Activated naive CD8-positive, alpha-beta T cell treated with anti-CD3 and anti-CD28 coated beads, Interleukin-2, amount 10 ng/mL, durations not matched to agents 7 days and 5 days (primary cell): ENCODE data around the gene KRT10. TPM values are rescaled to one million over a fixed set of nuclear protein-coding genes. Genes with fewer than 3 reads are reported as not detected.

ENCODE experiments used
- ATAC-seq: fragments of 150-1000 bp; cut with Tn5 transposase; one replicate; pipeline ENCODE4 v1.10.0; 2021; ENCODE audit warnings: low read depth, moderate library complexity
- POLR2A ChIA-PET: fragments of 350-600 bp; sonication (Branson Sonifier 250); formaldehyde crosslinking; loops from one replicate; lab custom pipeline; 2021; ENCODE audit warnings: antibody characterized with exemption; lab: Charles Lee
- DNase-seq: peaks from one replicate; pipeline ENCODE4 v3.0.0; 2021
- H3K27ac Mint-ChIP-seq: one replicate; pipeline ENCODE4 v1.8.0; 2022; ENCODE audit warnings: mild to moderate bottlenecking, mixed read lengths
- H3K27me3 Mint-ChIP-seq: one replicate; pipeline ENCODE4 v1.8.0; 2022; ENCODE audit warnings: mild to moderate bottlenecking, moderate library complexity, mixed read lengths
- H3K36me3 Mint-ChIP-seq: one replicate; pipeline ENCODE4 v1.8.0; 2021; ENCODE audit warnings: mild to moderate bottlenecking, mixed read lengths
- H3K4me1 Mint-ChIP-seq: one replicate; pipeline ENCODE4 v1.8.0; 2021; ENCODE audit warnings: mixed read lengths
- H3K4me3 Mint-ChIP-seq: one replicate; pipeline ENCODE4 v1.8.0; 2022; ENCODE audit warnings: mild to moderate bottlenecking, moderate library complexity, mixed read lengths
- H3K9me3 Mint-ChIP-seq: one replicate; pipeline ENCODE4 v1.8.0; 2021; ENCODE audit warnings: mixed read lengths
- total RNA-seq, 2 experiments: library from RNA; stranded (reverse); gene quantifications; one replicate each; pipeline ENCODE4 v1.2.3, GENCODE V29; 2021

The KRT10 gene
- total RNA-seq, 2 experiments from 2014 or later = 25.7 to 28.6 TPM

DNA sequence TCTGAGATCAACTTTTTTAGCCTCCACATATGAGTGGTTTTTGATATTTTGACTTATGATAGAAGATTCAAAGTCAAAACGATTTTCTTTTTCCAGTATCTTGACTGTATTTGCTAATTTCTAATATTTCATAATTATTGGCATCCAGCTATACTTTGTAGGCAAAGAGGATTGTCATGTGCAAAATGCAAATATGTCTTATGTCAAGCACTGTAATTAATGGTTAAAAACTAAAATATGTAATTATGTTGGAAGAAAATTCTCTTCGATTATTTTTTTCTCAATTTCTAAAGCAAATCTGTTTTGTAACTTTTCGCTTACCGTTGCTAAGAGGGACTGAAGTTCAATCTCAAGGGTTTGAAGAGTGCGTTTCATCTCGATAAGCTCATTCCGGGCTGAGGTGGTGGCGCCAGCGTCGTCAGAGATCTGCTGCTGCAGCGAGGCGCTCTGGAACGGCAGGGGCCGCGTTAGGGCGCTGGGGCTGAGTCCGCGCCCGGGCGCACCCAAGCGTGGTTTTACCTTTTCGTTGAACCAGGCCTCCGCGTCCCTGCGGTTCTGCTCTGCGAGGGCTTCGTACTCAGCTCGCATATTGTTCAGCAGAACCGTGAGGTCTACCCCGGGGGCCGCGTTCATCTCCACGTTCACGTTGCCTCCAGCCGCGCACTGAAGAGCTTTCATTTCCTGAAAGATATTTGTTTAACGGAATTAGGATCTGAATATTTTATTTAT lies 43.1 kb downstream of the KRT10 start:
- DNase-seq = peak; percentile 42
- Mint-ChIP-seq H3K9me3 (no peaks in the 10 kb centered on the region), H3K4me1 (peaks cover 4% of the 10 kb centered on the region), H3K27ac (no peak overlapping the region), H3K4me3 (peak overlapping the region; percentile 62), H3K36me3 (no peaks in the 10 kb centered on the region), H3K27me3 (peaks cover 62% of the 10 kb centered on the region)
- POLR2A ChIA-PET = no interaction called here
- no peak for ATAC-seq

DNA sequence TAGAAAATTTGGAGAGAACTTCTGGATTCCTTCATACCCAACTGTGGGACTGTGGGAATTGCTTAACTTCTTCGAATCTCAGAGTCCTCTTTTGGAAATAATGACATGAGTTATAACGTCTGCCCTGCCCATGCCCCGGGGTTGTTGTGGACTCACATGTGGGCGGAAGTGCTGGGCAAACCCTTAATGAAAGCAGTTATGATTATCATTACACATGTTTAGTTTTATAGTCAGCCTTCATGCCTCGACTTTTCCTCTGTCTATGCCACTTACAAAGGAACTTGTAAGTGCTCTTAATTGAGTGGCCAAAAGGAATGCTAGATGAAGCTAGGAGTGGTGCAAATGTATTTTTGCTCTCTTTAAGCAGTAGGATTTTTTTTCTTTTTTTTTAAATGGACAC lies 44.0 kb downstream of the KRT10 start:
- Mint-ChIP-seq H3K4me3 (no peak overlapping the region), H3K9me3 (no peaks in the 10 kb centered on the region), H3K27ac (no peak overlapping the region), H3K36me3 (no peaks in the 10 kb centered on the region), H3K27me3 (peaks cover 62% of the 10 kb centered on the region), H3K4me1 (peaks cover 4% of the 10 kb centered on the region)
- ATAC-seq (no peak), DNase-seq (no peak)
- POLR2A ChIA-PET = no interaction called here

DNA sequence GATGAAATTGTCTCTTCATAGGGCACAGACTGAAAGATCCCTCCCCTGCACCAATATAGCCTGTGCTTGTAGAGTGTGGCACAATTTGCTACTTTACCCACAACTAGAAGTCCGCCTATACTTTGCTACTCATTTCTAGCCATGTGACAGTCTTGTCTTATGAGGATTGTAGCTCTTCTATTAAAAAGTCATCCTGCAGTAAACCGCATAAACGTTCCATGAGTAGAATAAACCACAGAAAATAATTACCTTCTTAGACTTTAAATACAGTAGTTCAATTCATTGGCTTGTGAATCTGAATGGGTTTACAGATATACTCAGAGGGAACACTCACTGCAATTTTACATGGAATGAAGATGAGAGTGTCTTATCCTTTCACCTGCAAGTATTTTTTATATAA lies 44.4 kb downstream of the KRT10 start:
- H3K4me3 Mint-ChIP-seq = no peak overlapping the region

DNA sequence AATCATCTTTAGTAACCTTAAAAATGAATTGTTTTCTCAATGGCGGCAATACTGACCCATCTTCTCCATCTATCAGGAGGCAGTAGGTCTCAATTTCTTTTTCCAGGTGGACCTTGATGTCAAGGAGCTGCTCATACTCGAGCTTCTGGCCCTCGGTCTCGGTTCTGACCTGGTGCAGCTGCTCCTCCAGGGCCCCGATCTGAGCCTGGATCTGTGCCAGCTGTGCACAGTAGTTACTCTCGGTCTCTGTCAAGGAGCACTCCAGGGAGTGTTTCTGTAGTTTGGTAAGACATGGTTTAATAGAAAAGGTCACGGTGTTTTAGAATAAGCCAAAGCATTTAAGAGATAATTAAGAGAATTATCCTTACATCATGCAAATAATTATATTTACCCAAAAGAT lies 45.0 kb downstream of the KRT10 start:
- DNase-seq = no peak
- H3K27ac Mint-ChIP-seq = no peak overlapping the region
- no peaks in the 10 kb centered on the region for H3K9me3 Mint-ChIP-seq
- peaks cover 4% of the 10 kb centered on the region for H3K4me1 Mint-ChIP-seq
- no peak overlapping the region for H3K4me3 Mint-ChIP-seq
- no peaks in the 10 kb centered on the region for H3K36me3 Mint-ChIP-seq
- POLR2A ChIA-PET = no interaction called here
- peaks cover 63% of the 10 kb centered on the region for H3K27me3 Mint-ChIP-seq
- ATAC-seq = no peak

More for the DNA sequence above, 44.4 kb downstream of the KRT10 start:
- no peak for ATAC-seq
- H3K27ac Mint-ChIP-seq = no peak overlapping the region
- peaks cover 58% of the 10 kb centered on the region for H3K27me3 Mint-ChIP-seq
- no peak for DNase-seq
- no peaks in the 10 kb centered on the region for H3K9me3 Mint-ChIP-seq
- peaks cover 4% of the 10 kb centered on the region for H3K4me1 Mint-ChIP-seq
- POLR2A ChIA-PET = no interaction called here
- H3K36me3 Mint-ChIP-seq = no peaks in the 10 kb centered on the region

DNA sequence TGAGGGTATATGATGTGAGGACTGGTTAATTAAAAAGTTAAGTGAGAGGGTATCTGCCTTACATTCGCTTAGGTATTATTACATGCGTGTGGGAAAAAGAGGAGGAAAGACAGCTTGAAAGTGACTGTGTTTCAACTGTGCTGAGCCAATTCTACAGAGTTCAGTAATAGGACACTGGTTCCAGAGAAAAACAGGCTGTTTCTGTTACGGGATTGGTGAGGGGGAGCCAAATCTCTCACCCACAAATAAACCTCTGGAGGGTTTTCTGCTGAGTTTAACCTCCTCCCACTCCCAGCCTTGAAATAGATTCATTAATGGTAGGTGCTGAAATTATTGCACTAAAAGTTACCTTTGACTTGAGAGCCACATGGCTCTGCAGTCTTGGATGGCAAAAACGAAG lies 46.5 kb downstream of the KRT10 start:
- DNase-seq (no peak), ATAC-seq (no peak)
- Mint-ChIP-seq H3K4me3 (no peak overlapping the region), H3K27ac (no peak overlapping the region), H3K27me3 (peaks cover 66% of the 10 kb centered on the region), H3K36me3 (no peaks in the 10 kb centered on the region), H3K9me3 (no peaks in the 10 kb centered on the region), H3K4me1 (peaks cover 4% of the 10 kb centered on the region)
- POLR2A ChIA-PET = no interaction called here

DNA sequence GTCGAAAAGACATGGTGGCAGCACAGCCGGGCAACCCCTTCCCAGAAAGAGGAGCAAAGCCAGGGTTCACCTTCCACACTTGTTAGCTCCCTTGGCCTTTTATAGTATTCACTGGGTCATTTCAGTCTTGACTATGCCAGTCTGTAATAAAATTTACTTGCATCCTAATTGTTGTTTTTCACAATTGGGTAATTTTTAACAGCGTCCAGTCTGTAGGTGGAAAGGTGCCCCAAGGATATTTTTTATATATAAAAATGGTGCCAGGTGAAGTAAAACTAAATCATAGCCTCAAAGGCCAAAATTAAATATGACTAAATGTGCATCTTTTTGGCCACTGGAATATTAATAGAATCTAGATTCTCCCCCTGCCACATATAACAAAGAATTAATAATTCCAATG lies 50.3 kb downstream of the KRT10 start, which contains the start of gene KRT26:
TSS of gene KRT26 (minus strand) at position 101 of the 400 bp plus-strand sequence. CDS start at position 13, 88 bp downstream.
- no peaks in the 10 kb centered on the region for H3K9me3 Mint-ChIP-seq
- no peaks in the 10 kb centered on the region for H3K36me3 Mint-ChIP-seq
- POLR2A ChIA-PET = no interaction called here
- H3K4me3 Mint-ChIP-seq = no peak within 1 kb of the TSS
- H3K27ac Mint-ChIP-seq = no peak within 1 kb of the TSS
- DNase-seq = no peak
- H3K4me1 Mint-ChIP-seq = no peaks in the 10 kb centered on the region
- no peak for ATAC-seq
- peaks cover 46% of the 10 kb centered on the region for H3K27me3 Mint-ChIP-seq

Other genes with a start within 250 kb of the KRT10 start
- 100 to 1,000 TPM; 109 to 117 TPM for gene SMARCE1, start 174.8 kb downstream of the KRT10 start, total RNA-seq
- gene KRT222, start 157.4 kb downstream of the KRT10 start, total RNA-seq = not detected
- gene KRT24, start 118.9 kb downstream of the KRT10 start, total RNA-seq = not detected
- not detected for gene KRT25, start 67.3 kb downstream of the KRT10 start, total RNA-seq
- not detected for gene KRT26, start 50.4 kb downstream of the KRT10 start, total RNA-seq
- gene KRT27, start 40.1 kb downstream of the KRT10 start, total RNA-seq = not detected
- gene KRT28, start 22.7 kb downstream of the KRT10 start, total RNA-seq = not detected
- gene KRT12, start 44.6 kb upstream of the KRT10 start, total RNA-seq = not detected
- not detected for gene KRT20, start 62.6 kb upstream of the KRT10 start, total RNA-seq
- not detected for gene KRT23, start 115.0 kb upstream of the KRT10 start, total RNA-seq
- gene KRT39, start 144.3 kb upstream of the KRT10 start, total RNA-seq = not detected
- not detected for gene KRT40, start 161.7 kb upstream of the KRT10 start, total RNA-seq
- gene KRTAP3-3, start 171.6 kb upstream of the KRT10 start, total RNA-seq = not detected
- not detected for gene KRTAP3-2, start 177.3 kb upstream of the KRT10 start, total RNA-seq
- gene KRTAP3-1, start 186.5 kb upstream of the KRT10 start, total RNA-seq = not detected
- not detected for gene KRTAP1-5, start 204.6 kb upstream of the KRT10 start, total RNA-seq
- gene KRTAP1-4, start 207.6 kb upstream of the KRT10 start, total RNA-seq = not detected
- gene KRTAP1-3, start 212.3 kb upstream of the KRT10 start, total RNA-seq = not detected
- not detected for gene KRTAP1-1, start 218.8 kb upstream of the KRT10 start, total RNA-seq
- not detected for gene KRTAP2-1, start 224.7 kb upstream of the KRT10 start, total RNA-seq
- not detected for gene KRTAP2-2, start 232.6 kb upstream of the KRT10 start, total RNA-seq
- not detected for gene KRTAP2-3, start 237.5 kb upstream of the KRT10 start, total RNA-seq
- gene KRTAP2-4, start 243.3 kb upstream of the KRT10 start, total RNA-seq = not detected